HEK293 (cell line): ENCODE measurements around the gene DLL1.

ENCODE experiments used
- CTCF ChIP-seq: fragments of 450-650 bp; formaldehyde crosslinking; IDR thresholded peaks from 2 replicates; pipeline ENCODE4 v1.5.1; 2016; ENCODE audit warnings: missing biosample characterization, missing genetic modification characterization
- GLI4 ChIP-seq: fragments of 450-650 bp; formaldehyde crosslinking; IDR thresholded peaks from 2 replicates; pipeline ENCODE4 v1.5.1; 2016; ENCODE audit warnings: missing biosample characterization, missing genetic modification characterization
- GLIS2 ChIP-seq: fragments of 450-650 bp; formaldehyde crosslinking; IDR thresholded peaks from 2 replicates; pipeline ENCODE4 v1.5.1; 2016; ENCODE audit warnings: missing biosample characterization, missing genetic modification characterization
- IKZF3 ChIP-seq: fragments of 450-650 bp; IDR thresholded peaks from 2 replicates; pipeline ENCODE4 v1.5.0; 2018; ENCODE audit warnings: missing biosample characterization, mild to moderate bottlenecking, missing genetic modification characterization, moderate library complexity
- KLF8 ChIP-seq: fragments of 450-650 bp; formaldehyde crosslinking; IDR thresholded peaks from 2 replicates; pipeline ENCODE4 v1.5.1; 2016; ENCODE audit warnings: missing biosample characterization, missing genetic modification characterization
- OSR2 ChIP-seq: fragments of 450-650 bp; formaldehyde crosslinking; IDR thresholded peaks from 2 replicates; pipeline ENCODE4 v1.5.1; 2016; ENCODE audit warnings: missing biosample characterization, missing genetic modification characterization
- OVOL3 ChIP-seq: fragments of 450-650 bp; formaldehyde crosslinking; IDR thresholded peaks from 2 replicates; pipeline ENCODE4 v1.5.1; 2016; ENCODE audit warnings: missing biosample characterization, missing genetic modification characterization
- RBAK ChIP-seq: fragments of 450-650 bp; formaldehyde crosslinking; IDR thresholded peaks from 2 replicates; pipeline ENCODE4 v1.5.1; 2016; ENCODE audit warnings: missing biosample characterization, missing genetic modification characterization
- SCRT1 ChIP-seq: fragments of 450-650 bp; formaldehyde crosslinking; IDR thresholded peaks from 2 replicates; pipeline ENCODE4 v1.5.1; 2016; ENCODE audit warnings: missing biosample characterization, missing genetic modification characterization, borderline replicate concordance
- YY1 ChIP-seq: fragments of 450-650 bp; formaldehyde crosslinking; IDR thresholded peaks from 2 replicates; pipeline ENCODE4 v1.5.1; 2018; ENCODE audit warnings: missing biosample characterization, missing genetic modification characterization
- YY2 ChIP-seq: fragments of 450-650 bp; formaldehyde crosslinking; IDR thresholded peaks from 2 replicates; pipeline ENCODE4 v1.5.1; 2016; ENCODE audit warnings: missing biosample characterization, missing genetic modification characterization
- ZBTB10 ChIP-seq: fragments of 450-650 bp; formaldehyde crosslinking; IDR thresholded peaks from 2 replicates; pipeline ENCODE4 v1.5.1; 2016; ENCODE audit warnings: missing biosample characterization, missing genetic modification characterization
- ZBTB11 ChIP-seq: fragments of 450-650 bp; formaldehyde crosslinking; conservative IDR thresholded peaks from 2 replicates; pipeline ENCODE4 v1.5.1; 2016; ENCODE audit warnings: low read depth, missing biosample characterization, missing genetic modification characterization
- ZNF112 ChIP-seq: fragments of 450-650 bp; formaldehyde crosslinking; IDR thresholded peaks from 2 replicates; pipeline ENCODE4 v1.5.0; 2017; ENCODE audit warnings: missing biosample characterization, missing genetic modification characterization
- ZNF133 ChIP-seq: fragments of 450-650 bp; formaldehyde crosslinking; IDR thresholded peaks from 2 replicates; pipeline ENCODE4 v1.5.1; 2016; ENCODE audit warnings: missing biosample characterization, missing genetic modification characterization
- ZNF16 ChIP-seq: fragments of 450-650 bp; formaldehyde crosslinking; IDR thresholded peaks from 2 replicates; pipeline ENCODE4 v1.5.1; 2016; ENCODE audit warnings: low read depth, missing biosample characterization, missing genetic modification characterization
- ZNF324 ChIP-seq: fragments of 450-650 bp; formaldehyde crosslinking; IDR thresholded peaks from 2 replicates; pipeline ENCODE4 v1.5.1; 2016; ENCODE audit warnings: missing biosample characterization, missing genetic modification characterization
- ZNF341 ChIP-seq: fragments of 450-650 bp; formaldehyde crosslinking; IDR thresholded peaks from 2 replicates; pipeline ENCODE4; 2016; ENCODE audit warnings: low read depth, missing biosample characterization, missing genetic modification characterization
- ZNF600 ChIP-seq: fragments of 450-650 bp; formaldehyde crosslinking; IDR thresholded peaks from 2 replicates; pipeline ENCODE4 v1.5.1; 2016; ENCODE audit warnings: missing biosample characterization, missing genetic modification characterization
- ZNF624 ChIP-seq: fragments of 450-650 bp; formaldehyde crosslinking; IDR thresholded peaks from 2 replicates; pipeline ENCODE4 v1.5.1; 2017; ENCODE audit warnings: missing biosample characterization, missing genetic modification characterization
- ZNF629 ChIP-seq: fragments of 450-650 bp; formaldehyde crosslinking; IDR thresholded peaks from 2 replicates; pipeline ENCODE4 v1.5.1; 2017; ENCODE audit warnings: missing biosample characterization, missing genetic modification characterization
- ZNF707 ChIP-seq: fragments of 450-650 bp; formaldehyde crosslinking; IDR thresholded peaks from 2 replicates; pipeline ENCODE4 v1.5.1; 2016; ENCODE audit warnings: missing biosample characterization, missing genetic modification characterization
- ZNF76 ChIP-seq: fragments of 450-650 bp; formaldehyde crosslinking; IDR thresholded peaks from 2 replicates; pipeline ENCODE4; 2016; ENCODE audit warnings: low read depth, missing biosample characterization, missing genetic modification characterization, borderline replicate concordance
- ZNF768 ChIP-seq: fragments of 450-650 bp; formaldehyde crosslinking; IDR thresholded peaks from 2 replicates; pipeline ENCODE4 v1.5.1; 2018; ENCODE audit warnings: missing biosample characterization, mild to moderate bottlenecking, missing genetic modification characterization
- ZNF837 ChIP-seq: fragments of 450-650 bp; formaldehyde crosslinking; IDR thresholded peaks from 2 replicates; pipeline ENCODE4 v1.5.1; 2016; ENCODE audit warnings: missing biosample characterization, missing genetic modification characterization
- ZNF843 ChIP-seq: fragments of 450-650 bp; formaldehyde crosslinking; IDR thresholded peaks from 2 replicates; pipeline ENCODE4 v1.5.1; 2016; ENCODE audit warnings: missing biosample characterization, missing genetic modification characterization
- TF ChIP-seq, protein P1 (sequence below): fragments of 450-650 bp; formaldehyde crosslinking; IDR thresholded peaks from 2 replicates; pipeline ENCODE4 v1.5.1; 2016; ENCODE audit warnings: missing biosample characterization, missing genetic modification characterization
- TF ChIP-seq, protein P2 (sequence below): fragments of 450-650 bp; formaldehyde crosslinking; IDR thresholded peaks from 2 replicates; pipeline ENCODE4 v1.5.1; 2016; ENCODE audit warnings: missing biosample characterization, missing genetic modification characterization, low read depth
- TF ChIP-seq, protein P3 (sequence below): fragments of 450-650 bp; formaldehyde crosslinking; IDR thresholded peaks from 2 replicates; pipeline ENCODE4 v1.5.1; 2016; ENCODE audit warnings: missing biosample characterization, missing genetic modification characterization

DLL1 gene

GRCh38 chr6:170307080-170307545 lies 16.2 kb upstream of the DLL1 start (continued):
- TF ChIP-seq, protein P1, sequence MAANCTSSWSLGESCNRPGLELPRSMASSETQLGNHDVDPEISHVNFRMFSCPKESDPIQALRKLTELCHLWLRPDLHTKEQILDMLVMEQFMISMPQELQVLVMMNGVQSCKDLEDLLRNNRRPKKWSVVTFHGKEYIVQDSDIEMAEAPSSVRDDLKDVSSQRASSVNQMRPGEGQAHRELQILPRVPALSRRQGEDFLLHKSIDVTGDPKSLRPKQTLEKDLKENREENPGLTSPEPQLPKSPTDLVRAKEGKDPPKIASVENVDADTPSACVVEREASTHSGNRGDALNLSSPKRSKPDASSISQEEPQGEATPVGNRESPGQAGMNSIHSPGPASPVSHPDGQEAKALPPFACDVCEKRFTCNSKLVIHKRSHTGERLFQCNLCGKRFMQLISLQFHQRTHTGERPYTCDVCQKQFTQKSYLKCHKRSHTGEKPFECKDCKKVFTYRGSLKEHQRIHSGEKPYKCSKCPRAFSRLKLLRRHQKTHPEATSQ, result no peak
- TF ChIP-seq, protein P2, sequence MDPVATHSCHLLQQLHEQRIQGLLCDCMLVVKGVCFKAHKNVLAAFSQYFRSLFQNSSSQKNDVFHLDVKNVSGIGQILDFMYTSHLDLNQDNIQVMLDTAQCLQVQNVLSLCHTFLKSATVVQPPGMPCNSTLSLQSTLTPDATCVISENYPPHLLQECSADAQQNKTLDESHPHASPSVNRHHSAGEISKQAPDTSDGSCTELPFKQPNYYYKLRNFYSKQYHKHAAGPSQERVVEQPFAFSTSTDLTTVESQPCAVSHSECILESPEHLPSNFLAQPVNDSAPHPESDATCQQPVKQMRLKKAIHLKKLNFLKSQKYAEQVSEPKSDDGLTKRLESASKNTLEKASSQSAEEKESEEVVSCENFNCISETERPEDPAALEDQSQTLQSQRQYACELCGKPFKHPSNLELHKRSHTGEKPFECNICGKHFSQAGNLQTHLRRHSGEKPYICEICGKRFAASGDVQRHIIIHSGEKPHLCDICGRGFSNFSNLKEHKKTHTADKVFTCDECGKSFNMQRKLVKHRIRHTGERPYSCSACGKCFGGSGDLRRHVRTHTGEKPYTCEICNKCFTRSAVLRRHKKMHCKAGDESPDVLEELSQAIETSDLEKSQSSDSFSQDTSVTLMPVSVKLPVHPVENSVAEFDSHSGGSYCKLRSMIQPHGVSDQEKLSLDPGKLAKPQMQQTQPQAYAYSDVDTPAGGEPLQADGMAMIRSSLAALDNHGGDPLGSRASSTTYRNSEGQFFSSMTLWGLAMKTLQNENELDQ, result no peak
- TF ChIP-seq ZBTB11 (tag by site-specific recombination) (no peak), GLI4 (tag by site-specific recombination) (no peak), ZNF112 (tag by site-specific recombination) (no peak), ZNF16 (tag by site-specific recombination) (no peak), YY1 (tag by site-specific recombination) (no peak), ZNF76 (tag by site-specific recombination) (0 out of 2 replicates have a peak, but pooled peaks have one; percentile 10), KLF8 (no peak; the same call in 1 of the 2 replicates), ZNF837 (tag by site-specific recombination) (no peak), CTCF (tag by site-specific recombination) (0 out of 2 replicates have a peak, but pooled peaks have one; percentile 3), ZNF768 (no peak), ZBTB10 (tag by site-specific recombination) (0 out of 2 replicates have a peak, but pooled peaks have one; percentile 22), SCRT1 (tag by site-specific recombination) (no peak), OSR2 (tag by site-specific recombination) (no peak), ZNF341 (tag by site-specific recombination) (no peak), GLIS2 (tag by site-specific recombination) (no peak), IKZF3 (no peak), ZNF600 (no peak), ZNF843 (tag by site-specific recombination) (peak; percentile 8; the same call in 1 of the 2 replicates), ZNF629 (tag by site-specific recombination) (peak; percentile 58), YY2 (tag by site-specific recombination) (no peak), ZNF133 (tag by site-specific recombination) (no peak), OVOL3 (tag by site-specific recombination) (no peak), RBAK (no peak), ZNF624 (tag by site-specific recombination) (no peak), ZNF707 (no peak), ZNF324 (tag by site-specific recombination) (no peak)
- TF ChIP-seq, protein P3, sequence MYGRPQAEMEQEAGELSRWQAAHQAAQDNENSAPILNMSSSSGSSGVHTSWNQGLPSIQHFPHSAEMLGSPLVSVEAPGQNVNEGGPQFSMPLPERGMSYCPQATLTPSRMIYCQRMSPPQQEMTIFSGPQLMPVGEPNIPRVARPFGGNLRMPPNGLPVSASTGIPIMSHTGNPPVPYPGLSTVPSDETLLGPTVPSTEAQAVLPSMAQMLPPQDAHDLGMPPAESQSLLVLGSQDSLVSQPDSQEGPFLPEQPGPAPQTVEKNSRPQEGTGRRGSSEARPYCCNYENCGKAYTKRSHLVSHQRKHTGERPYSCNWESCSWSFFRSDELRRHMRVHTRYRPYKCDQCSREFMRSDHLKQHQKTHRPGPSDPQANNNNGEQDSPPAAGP (tag by site-specific recombination), result 0 out of 2 replicates have a peak, but pooled peaks have one; percentile 8
